Mammary epithelial cell (primary cell): Measurements from ENCODE around the gene NRXN2.

Experiments
- EZH2 ChIP-seq: IDR thresholded peaks from 2 replicates; pipeline ENCODE4 v1.6.1; 2012; ENCODE audit warnings: low read length, inconsistent platforms, borderline replicate concordance
- TF ChIP-seq, protein P1 (sequence below), 2 donors: IDR thresholded peaks in 1 of 2; conservative IDR thresholded peaks in 1 of 2; 2 replicates each; pipeline ENCODE4 v1.5.1; 2011 to 2012; ENCODE audit warnings: inconsistent platforms in 2 of 2, low read length in 2 of 2, mild to moderate bottlenecking in 2 of 2, control low read depth in 1 of 2, low read depth in 1 of 2; ENCODE audit not compliant: insufficient read depth in 1 of 2; ENCODE audit errors: extremely low read depth in 1 of 2

DNA sequence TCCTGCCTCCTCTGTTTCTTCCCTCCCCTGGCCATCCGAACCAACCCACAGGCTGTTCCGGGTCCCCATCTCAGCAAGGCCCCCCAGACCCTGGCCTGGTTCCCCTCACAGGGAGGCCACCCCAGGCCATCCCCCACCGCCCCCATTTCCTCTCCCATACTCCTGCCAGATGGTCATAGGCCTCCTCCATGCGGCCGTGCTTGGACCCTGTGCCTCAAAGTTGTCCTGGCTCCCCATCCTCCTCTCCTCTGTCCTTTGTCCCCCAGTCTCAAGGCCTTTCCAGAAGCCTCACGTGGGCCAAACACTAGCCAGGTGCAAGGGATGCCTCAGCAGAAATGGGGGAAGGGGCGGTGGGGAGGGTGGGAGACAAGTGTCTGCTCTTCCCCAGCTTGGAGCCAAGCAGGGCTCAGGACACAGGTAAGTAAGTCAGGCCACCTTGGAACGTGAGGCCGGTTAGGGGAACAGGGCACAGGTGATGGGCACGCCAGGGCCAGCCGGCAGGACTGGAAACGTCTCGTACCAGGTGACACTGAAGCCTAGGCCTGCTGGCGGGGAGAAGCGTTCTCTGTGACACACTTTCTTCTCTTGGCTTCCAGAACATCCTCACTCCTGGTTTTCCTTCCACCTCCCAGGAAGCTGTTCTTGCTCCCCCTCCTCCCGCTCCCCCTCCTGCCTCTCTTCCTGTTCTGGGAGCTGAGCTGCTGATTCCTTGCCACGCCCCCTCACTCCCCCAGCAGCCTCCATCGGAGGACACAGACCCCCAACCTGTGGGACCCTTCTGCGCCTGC, 163.5 kb downstream of the NRXN2 start:
- TF ChIP-seq, protein P1, sequence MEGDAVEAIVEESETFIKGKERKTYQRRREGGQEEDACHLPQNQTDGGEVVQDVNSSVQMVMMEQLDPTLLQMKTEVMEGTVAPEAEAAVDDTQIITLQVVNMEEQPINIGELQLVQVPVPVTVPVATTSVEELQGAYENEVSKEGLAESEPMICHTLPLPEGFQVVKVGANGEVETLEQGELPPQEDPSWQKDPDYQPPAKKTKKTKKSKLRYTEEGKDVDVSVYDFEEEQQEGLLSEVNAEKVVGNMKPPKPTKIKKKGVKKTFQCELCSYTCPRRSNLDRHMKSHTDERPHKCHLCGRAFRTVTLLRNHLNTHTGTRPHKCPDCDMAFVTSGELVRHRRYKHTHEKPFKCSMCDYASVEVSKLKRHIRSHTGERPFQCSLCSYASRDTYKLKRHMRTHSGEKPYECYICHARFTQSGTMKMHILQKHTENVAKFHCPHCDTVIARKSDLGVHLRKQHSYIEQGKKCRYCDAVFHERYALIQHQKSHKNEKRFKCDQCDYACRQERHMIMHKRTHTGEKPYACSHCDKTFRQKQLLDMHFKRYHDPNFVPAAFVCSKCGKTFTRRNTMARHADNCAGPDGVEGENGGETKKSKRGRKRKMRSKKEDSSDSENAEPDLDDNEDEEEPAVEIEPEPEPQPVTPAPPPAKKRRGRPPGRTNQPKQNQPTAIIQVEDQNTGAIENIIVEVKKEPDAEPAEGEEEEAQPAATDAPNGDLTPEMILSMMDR (conservative IDR thresholded peaks at IDR 0.05 in 1 of 2, IDR thresholded peaks at IDR 0.05 in 1 of 2; ENCODE audit: extremely low read depth in 1 of 2, insufficient read depth in 1 of 2, low read depth in 1 of 2, low read length in 2 of 2), result no peak
- TF ChIP-seq EZH2, result no peak
